Measurements from ENCODE around the gene MAGI3.

MAGI3 gene

DNA sequence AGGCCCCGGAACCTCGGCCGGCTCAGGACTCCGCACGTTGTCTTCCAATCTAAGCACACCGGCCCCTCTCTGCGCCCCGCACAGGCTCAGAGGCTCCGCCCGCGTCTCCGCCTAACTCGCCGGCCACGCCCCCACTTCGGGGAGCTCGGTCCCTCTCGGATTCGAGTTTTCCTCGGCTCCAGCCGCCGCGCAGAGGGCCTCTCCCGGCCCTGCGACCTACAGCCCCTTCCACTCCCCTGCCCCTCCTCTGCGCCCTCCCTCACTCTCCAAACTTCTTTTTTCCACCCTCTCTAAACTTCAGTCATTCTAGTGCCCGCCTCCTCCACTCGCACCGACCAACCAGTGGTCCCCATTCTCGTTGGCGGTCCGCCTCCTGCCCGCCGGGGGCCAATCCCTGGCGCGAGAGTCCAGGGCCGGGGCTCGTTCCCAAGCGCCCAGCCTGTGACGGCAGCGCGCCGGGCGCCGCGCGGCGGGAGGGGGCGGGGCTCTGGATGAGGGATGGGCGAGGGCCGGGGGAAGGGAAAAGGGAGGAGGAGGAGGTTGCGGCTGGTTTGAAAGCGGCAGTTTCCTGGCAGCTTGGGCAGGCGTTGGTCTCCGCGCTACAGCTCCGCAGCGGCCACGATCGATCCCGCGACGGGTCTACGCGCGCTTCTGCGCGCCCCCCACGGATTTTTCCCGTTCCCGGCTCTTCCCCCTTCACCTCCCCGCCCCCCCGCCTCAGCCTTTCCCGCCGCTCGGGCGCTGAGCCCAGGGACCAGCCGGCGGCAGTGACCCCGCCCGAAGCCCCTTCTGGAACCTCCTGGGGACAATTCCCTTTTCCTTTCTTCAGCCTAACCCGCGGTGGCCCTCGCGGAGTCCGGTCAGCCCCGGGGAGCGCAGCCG is at the start of gene MAGI3:
TSS of gene MAGI3 (plus strand) at position 563 of the 882 bp plus-strand sequence. CDS start 519 bp downstream, outside the sequence.
- peak; percentile 97 for DNase-seq (ENCODE audit: low spot score)

DNA sequence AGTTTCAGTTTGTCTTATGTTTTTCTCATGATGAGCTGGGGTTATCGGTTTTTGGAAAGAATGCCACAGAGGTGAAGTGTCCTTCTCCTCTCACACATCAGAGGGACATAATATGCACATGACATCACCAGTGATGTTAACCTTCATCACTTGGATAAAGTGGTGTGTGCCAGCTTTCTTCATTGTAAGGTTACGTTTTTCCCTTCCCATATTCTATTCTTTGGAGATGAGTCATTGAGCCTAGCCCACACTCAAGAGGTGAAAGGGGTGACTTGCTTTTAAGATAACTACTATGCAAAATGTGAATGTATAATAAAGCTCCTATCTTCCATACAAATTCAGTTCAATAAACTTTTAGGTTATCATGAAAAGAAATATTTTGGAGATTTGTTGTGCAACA is 36.7 kb upstream of the MAGI3 start:
- DNase-seq (ENCODE audit: low spot score), result no peak

DNA sequence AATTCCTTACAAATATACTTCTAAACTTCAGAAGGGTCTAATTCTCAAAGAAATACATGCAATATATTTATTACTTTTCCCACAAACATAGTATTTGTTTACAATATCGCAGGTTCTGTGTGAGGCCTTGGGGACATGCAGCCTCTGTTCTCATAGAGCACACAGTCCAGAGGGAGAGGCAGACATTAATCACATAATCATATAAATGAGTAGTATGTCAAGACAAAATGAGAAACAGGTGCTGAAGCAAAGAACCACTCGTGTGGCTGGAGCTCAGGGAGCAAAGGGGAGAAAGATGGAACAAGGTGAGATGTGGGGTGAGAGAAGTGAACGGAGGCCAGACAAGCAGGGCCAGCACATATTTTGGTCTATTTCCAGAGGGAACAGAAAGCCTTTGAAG is 26.4 kb upstream of the MAGI3 start:
- DNase-seq (ENCODE audit: low spot score), result no peak

DNA sequence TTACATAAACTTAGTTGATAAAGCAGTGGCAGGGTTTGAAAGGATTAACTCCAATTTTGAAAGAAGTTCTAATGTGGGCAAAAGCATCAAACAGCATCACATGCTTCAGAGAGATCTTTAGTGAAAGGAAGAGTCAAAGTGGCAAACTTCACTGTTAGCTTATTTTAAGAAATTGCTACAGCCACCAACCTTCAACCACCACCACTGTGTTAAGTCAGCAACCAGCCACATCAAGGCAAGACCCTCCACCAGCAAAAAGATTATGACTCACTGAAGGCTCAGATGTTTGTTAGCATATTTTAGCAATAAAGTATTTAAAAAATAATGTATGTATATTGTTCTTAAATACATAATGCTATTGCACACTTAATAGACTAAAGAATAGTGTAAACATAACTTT is 21.3 kb upstream of the MAGI3 start:
- no peak for DNase-seq (ENCODE audit: low spot score)

DNA sequence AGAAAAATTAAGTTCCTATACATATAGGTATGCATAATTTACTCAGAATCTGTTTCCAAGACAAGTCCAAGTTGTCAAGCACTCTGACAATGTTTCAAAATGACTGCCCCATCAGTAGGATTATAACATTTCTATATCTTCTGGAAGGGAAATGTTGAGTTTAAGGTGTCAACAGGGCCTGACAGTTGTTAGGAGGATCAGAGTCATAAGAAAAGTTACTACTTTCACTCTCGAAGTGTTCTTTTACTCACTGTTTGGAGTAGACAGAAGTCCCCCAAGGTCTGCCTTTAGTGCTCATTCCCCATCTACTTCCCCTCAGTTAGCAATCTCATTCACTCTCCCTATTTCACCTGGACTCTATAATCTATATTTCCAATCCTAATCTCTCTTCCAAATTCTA is 20.6 kb upstream of the MAGI3 start:
- no peak for DNase-seq (ENCODE audit: low spot score)

DNA sequence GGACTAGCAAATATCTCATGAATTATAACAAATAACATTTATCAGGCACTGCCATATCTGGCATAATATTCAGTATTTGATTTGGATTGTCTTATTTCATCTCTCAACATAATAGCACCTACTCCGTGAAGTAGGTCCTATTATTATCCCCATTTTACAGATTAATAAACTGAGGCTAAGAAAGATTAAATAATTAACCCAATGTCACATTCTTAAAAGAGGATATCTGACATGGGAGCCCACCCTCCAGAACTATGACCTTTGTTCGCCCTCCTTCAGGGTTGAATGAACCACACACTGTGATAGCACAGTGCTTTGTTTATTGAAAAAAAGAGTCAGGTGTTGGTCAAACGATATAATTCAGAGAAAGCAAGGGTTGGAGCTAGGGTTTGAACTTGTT is 19.4 kb upstream of the MAGI3 start:
- DNase-seq (ENCODE audit: low spot score), result no peak

DNA sequence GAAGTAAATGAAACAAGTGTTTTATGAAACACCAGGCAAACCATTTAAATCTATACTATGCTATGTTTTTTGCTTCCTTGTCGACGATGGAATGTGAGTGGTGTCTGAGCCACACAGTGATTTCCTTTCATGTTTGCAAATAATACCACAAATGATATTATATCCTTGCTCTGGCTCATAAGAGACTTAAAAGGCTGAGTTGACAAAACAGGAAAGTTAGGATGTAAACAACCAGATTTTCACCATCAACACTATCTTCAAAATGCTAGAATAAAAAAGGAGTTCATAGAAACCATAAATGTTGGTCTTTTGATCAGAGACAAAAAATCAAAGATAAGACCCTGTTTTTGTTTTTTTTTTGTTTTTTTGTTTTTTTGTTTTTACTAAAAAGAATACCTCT is 17.8 kb upstream of the MAGI3 start:
- no peak for DNase-seq (ENCODE audit: low spot score)

DNA sequence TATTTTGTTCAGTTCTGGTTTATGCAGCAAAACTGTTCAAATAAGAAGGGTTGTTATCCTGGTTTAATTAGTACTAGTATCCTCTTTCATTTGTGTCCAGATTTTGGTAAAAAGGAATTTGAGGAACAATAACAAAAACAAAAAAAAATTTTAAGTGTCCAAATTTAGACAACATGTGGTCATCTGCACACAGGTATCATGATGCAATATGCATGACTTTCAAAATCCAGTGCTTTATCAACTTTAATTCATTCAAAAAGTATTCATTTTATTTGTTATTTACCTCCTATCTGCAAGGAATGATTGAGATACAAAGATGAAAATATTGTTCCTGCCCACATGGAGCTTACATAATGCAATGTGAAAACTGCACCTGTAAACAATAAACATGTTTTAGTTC is 16.7 kb upstream of the MAGI3 start:
- DNase-seq (ENCODE audit: low spot score), result no peak

DNA sequence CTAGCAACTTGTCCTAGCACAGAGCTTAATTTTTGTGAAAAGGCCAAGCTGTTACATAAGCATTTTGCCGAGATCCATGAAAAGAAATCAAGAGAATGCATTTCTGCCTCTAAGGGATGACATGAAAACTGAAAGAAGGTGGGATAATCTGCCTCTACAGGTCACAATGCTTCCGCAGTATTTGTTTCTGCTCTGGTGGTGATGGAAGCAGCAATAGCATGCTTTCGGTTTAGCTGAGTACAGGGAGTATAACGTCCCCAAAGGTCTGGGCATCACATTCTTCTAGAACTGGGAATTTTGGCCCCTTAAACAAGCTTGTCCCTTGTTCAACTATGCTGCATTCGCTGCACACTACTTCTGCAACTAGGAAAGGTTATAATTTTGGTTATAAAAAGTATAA is 14.4 kb upstream of the MAGI3 start:
- DNase-seq (ENCODE audit: low spot score), result no peak

DNA sequence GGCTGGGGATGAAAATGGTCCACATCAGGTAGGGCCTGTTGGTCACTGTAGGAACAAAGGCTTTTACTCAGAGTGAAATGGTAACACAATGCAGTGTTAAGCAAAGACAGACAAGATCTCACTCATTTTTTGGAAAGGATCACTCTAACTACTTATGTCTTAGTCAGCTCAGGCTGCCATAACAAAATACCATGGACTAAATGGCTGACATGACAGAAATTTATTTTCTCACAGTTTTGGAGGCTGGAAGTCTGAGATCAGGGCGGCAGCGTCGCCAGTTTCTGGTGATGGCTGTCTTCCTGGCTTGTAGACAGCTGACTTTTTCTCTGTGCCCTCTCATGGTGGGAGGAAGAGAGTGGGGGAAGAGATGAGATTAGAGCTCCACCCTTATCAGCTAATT is 10.2 kb upstream of the MAGI3 start:
- DNase-seq (ENCODE audit: low spot score), result no peak

DNA sequence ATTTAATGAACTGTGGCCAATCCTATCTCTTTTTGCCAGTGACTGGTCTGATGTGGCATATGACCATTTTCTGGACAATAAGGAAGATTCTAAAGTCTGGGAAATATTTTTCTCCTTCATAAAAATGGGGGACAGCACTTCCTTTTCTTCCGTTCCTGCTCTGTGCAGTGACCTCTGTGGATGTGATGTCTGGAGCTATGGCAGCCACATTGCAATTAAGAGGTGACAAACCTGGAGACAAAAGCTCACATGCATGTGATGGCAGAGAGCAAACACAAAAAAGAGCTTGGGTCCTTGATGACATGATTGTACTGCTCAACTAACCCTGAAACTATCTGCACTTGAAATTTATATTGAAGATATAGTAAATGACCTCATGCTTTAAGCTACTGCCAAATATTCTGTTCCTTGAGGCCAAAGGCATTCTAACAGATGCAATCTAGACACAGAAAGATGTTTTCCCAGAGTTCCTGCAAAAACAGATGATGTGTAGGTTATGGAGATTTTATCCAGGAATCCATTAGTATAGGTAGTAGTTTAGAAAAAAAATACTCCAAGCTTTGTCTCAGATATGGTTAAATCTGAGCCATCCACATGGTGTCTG is 2.2 kb upstream of the MAGI3 start:
- no peak for DNase-seq (ENCODE audit: low spot score)

DNA sequence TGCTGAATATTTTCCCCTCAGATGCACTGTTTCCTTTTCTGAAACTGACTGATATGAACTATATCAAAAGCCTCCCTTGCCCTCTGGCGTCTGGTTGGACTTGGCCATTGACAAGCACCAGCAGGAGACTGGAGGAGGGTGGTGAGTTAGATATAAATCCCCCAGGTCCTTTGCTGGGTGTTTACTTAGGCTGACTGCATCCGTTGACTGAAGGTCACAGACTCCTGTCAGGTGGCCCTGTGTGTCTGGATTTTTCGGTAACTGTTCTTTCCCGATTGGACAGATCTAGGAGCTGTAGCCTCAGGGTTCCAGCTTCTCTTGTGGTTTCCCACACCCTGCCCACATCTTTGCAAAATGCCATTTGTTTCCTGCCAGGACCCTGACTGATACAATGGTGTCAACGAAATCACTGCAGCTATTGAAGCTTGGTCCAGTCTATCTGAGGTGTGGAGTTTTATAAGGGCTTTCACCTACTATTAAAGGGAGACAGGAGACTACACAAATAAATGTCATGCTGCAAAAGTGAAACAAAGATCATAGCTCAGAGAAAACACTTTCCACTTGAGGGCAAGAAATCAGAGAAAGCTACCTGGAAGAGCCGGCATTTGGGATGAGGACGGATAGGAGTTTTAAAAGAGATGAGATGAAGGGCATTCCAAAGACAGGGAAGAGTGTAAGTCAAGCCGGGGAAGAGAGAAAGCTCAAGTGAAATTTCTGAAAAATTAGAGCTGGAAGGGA is 1.5 kb upstream of the MAGI3 start:
- peak; percentile 6 for DNase-seq (ENCODE audit: low spot score)

DNA sequence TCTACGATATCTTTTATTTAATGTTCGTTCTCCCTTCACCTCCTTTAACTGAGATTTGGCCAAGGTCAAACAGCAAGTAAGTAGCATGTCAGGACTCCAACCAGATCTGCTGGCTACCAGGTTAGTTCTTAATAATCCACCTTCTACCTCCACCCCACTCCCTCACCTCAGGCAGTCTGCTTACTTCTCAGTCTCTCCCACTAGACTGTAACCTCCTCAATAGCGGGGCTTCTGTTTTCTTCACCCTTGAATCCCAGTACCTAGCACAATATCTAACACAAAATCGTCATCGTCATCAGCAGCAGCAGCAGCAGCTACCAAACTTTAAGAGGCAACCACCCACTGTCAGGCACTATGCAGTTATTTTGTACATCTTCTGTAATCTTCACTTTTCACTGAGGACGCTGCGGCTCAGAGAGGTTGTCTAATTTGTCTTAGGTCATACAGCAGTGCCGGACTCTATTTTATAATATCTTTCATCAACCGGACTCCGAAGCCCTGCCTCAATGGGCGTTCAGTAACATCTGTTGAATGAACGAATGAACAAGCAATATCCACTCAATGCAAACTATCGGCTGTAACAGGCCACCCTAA is 859 bp upstream of the MAGI3 start:
- no peak for DNase-seq (ENCODE audit: low spot score)

DNA sequence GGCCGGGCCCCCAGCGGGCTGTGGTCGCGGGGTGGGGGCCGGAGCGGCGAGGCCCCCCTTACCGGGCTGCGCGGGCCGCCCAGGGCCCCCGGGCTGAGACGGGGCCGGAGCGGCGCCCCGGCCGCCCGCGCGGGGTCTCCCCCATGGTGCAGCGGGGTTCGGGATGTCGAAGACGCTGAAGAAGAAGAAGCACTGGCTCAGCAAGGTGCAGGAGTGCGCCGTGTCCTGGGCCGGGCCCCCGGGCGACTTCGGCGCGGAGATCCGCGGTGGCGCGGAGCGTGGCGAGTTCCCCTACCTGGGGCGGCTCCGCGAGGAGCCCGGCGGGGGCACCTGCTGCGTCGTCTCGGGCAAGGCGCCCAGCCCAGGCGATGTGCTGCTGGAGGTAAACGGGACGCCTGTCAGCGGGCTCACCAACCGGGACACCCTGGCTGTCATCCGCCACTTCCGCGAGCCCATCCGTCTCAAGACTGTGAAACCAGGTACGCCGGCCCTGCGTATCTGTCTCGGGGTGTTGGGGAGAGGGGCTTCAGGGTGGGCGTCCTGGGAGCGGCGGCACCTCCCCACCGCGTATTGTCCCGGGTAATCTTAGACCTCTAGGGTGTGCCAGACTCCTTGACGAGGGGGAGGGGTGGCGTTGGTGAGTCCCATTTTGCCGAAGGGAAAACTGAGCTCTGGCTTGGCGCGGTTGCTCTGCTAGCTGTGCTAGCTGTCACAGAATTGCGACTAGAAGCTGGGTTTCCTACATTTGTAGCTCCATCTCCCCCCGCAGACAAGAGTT is 745 bp downstream of the MAGI3 start:
- DNase-seq (ENCODE audit: low spot score), result peak; percentile 22

DNA sequence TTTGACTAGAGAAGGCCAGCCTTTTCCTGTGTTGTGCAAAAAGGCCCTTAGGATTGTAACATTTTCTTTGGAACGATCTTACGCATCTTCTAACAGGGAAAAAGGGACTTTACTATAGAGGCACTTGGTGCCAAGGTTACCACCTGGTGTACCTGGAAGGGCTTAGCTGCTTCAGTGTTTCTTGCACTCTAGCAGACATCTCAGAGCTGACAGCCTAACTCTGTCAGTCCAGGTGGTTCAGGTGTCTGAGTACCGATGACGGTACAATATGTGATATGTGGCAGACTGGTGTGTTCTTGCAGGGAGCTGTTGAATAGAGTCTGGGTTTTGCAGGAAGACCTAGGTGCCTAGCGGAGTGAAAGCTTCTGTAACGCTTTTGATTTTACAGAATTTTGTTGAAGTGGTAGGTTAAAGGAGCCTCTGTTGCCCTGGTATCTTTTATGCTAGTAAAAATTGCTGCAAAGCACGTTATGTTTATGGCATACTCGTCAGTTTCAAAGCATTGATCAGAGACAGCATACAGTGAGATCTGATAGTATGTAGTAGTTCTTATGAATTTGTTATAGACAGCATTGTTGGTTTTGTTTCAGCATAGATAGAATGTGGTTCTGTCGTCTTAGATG is 1.4 kb downstream of the MAGI3 start:
- DNase-seq (ENCODE audit: low spot score), result no peak

DNA sequence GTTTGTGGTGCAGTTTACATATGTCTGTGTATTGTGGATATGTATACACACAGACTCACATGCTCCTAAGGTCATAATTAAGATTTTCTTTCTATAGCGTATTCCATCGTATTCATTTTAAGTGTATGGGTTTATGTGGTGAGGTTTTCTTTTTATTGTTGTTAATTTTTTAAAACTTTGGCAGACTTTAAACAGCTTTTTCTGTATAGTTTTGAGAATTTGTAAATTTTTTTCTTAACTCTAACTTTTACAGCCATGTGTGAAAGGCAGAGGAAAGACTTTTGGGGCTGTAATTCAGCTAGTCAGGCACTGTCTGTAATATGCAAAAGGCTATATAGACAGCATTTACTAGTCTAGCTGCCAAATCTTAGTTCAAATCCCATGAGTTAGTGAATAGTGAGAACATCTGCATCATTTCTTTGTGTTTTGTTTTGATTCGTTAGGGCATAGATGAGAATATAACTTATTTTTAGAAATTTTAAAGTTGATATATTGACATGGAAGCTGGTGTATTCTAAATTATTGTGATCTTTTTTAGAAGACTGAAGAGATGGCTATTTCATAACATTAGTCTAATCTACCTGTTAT is 2.3 kb downstream of the MAGI3 start:
- DNase-seq (ENCODE audit: low spot score), result no peak

DNA sequence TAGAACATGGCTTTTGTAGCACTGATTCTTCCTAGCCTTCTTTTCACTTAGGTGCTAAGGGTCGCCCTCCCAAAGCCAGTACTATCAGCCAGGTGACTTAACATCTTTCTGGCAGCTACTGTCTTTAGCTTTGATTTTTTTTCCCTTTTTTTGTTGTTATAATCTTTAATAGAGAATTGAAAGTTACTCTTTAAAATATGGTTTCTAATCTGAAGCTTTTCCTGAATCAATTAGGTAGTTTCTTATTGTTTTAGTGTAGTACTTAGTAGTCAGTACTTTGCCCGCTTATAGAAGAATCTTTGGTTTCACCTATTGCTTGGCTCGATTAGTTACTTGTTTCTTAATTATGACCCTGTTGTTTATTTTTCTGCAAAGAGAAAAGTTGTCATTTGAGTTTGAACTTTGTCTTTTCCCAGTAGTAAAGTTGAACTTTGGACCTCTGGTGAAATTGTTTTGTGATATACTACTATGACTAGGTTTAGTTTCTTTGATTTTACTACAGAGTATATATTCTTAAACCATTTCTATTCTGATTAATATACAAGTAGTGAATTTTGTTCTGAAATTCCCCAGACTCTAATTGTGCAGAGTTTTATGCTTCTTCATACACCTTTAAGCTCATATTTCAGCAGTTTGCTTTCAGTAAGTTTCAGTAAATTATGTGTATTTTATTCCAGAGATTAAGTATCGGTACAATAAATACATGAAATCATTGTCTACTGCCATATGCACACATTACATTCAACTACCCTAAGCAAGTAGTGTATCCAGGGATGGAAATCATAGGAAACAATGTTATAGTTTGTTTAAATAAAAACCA is 3.9 kb downstream of the MAGI3 start:
- no peak for DNase-seq (ENCODE audit: low spot score)

DNA sequence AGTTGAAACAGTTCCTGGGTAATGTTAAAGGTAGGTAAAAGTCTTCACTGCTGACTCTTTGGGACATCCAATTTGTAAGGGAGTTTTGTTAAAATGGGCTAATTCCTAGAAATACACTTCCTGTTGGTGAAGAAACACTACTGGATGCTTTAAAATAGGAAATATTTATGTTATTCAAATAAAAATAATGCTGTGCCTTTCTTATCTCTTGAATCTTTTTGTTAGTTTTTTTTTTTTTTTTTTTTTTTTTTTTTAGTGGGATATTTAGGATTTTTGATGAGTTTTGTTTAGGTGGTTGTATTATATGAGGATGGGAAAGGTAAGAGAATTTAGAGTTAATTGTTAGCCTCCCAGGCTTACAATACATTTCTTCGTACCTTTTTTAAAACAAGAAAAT is 4.5 kb downstream of the MAGI3 start:
- no peak for DNase-seq (ENCODE audit: low spot score)

DNA sequence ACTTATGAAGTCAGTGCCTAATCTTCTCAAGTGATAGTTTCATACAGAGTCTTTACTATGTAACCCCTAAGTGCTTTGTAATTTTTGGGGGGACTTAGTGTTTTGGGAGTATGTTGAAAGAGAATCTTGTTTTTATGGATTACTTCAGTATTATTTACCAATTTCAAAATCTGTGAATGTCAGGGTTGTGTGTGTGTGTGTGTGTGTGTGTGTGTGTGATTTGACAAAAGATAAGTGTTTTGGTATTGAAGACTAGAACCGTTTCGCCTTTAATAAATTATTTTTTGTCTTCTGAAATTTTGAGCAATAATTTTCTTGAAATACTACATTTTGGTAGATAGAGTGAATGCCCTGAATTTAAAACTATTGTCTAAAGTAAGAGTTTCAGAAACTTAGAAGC is 5.8 kb downstream of the MAGI3 start:
- no peak for DNase-seq (ENCODE audit: low spot score)

DNA sequence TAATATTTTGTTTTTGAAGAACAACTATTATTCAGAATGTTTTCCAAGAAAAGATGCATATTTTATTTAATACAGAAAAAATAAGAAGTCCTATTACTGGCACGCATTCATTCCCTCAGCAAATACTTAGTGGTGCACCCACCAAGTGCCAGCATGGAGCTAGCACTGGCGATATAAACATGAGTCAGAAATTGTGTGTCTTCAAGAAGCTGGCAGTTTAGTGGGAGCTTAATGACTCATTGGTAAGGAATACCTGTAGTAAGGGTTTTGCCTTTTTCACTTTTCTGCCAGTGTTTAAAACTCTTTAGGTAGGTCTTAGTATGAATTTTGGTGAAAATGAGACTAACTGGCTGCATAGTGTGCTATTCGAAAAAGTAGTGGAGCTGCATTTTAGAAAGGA is 6.3 kb downstream of the MAGI3 start:
- peak; percentile 14 for DNase-seq (ENCODE audit: low spot score)

Data from GM03348 (cell line).